CD4-positive, alpha-beta T cell (primary cell): ENCODE data around the gene PSMD11. TPM values are rescaled to one million over a fixed set of nuclear protein-coding genes. Genes with fewer than 3 reads are reported as not detected.

Experiments
- ATAC-seq: fragments of 200-7000 bp; cut with Tn5 transposase; one replicate; pipeline ENCODE4 v1.10.0; 2022; ENCODE audit warnings: mild to moderate bottlenecking; ENCODE audit not compliant: poor library complexity
- CTCF ChIA-PET: fragments of 350-600 bp; sonication (Branson Sonifier 250); formaldehyde crosslinking; loops from one replicate; lab custom pipeline; 2021; ENCODE audit warnings: antibody characterized with exemption, inconsistent platforms; lab: Charles Lee
- POLR2A ChIA-PET: fragments of 350-600 bp; sonication (Branson Sonifier 250); formaldehyde crosslinking; loops from one replicate; lab custom pipeline; 2021; ENCODE audit warnings: antibody characterized with exemption, inconsistent platforms; lab: Charles Lee
- DNase-seq, 14 experiments: peaks; one replicate each; pipeline ENCODE4 v3.0.0-alpha.2; 2013 to 2020; ENCODE audit warnings: mixed read lengths in 2 of 14
- H3K27ac ChIP-seq, 2 donors: one replicate each; pipeline versions ENCODE4 v1.5.1 to v1.7.0; 2013; ENCODE audit warnings: low read length in 2 of 2, low read depth in 1 of 2, mild to moderate bottlenecking in 1 of 2
- H3K27me3 ChIP-seq, 2 experiments: 1 replicate in 1 of 2; 2 replicates in 1 of 2; pipeline versions ENCODE4 v1.6.1 to v1.7.0; 2013; ENCODE audit warnings: low read length in 2 of 2, control low read depth in 1 of 2, mild to moderate bottlenecking in 1 of 2, moderate library complexity in 1 of 2; ENCODE audit not compliant: insufficient read depth in 2 of 2, control insufficient read depth in 1 of 2
- H3K36me3 ChIP-seq: one replicate; pipeline ENCODE4 v1.6.1; 2013; ENCODE audit warnings: low read length, control low read depth; ENCODE audit not compliant: insufficient read depth
- H3K4me1 ChIP-seq: one replicate; pipeline ENCODE4 v1.6.1; 2013; ENCODE audit warnings: low read length, control low read depth; ENCODE audit not compliant: insufficient read depth
- H3K4me3 ChIP-seq: one replicate; pipeline ENCODE4 v1.5.1; 2013; ENCODE audit warnings: mild to moderate bottlenecking, low read length, moderate library complexity
- H3K9me3 ChIP-seq, 2 experiments: 1 replicate in 1 of 2; 2 replicates in 1 of 2; pipeline versions ENCODE4 v1.6.1 to v1.7.0; 2013; ENCODE audit warnings: low read length in 2 of 2, mild to moderate bottlenecking in 2 of 2, control low read depth in 1 of 2, moderate library complexity in 1 of 2; ENCODE audit not compliant: control insufficient read depth in 1 of 2, insufficient read depth in 1 of 2
- H3K27ac Mint-ChIP-seq: one replicate; pipeline ENCODE4 v1.8.0; 2020; ENCODE audit warnings: mixed read lengths
- H3K27me3 Mint-ChIP-seq: one replicate; pipeline ENCODE4 v1.8.0; 2021; ENCODE audit warnings: mixed read lengths
- H3K36me3 Mint-ChIP-seq: one replicate; pipeline ENCODE4 v1.8.0; 2021; ENCODE audit warnings: low read depth, mixed read lengths
- H3K4me1 Mint-ChIP-seq: one replicate; pipeline ENCODE4 v1.8.0; 2021; ENCODE audit warnings: low read depth, mixed read lengths
- H3K4me3 Mint-ChIP-seq: one replicate; pipeline ENCODE4 v1.8.0; 2020; ENCODE audit warnings: mild to moderate bottlenecking, mixed read lengths
- H3K9me3 Mint-ChIP-seq: one replicate; pipeline ENCODE4 v1.8.0; 2020; ENCODE audit warnings: mixed read lengths
- intact Hi-C, 2 experiments: fragments of 100-400 bp; cut with DNase I in 1 of 2; cut with micrococcal nuclease in 1 of 2; formaldehyde crosslinking; loops; one replicate each; pipeline versions ENCODE4 v1.15.1 to v1.9.0; 2023 to 2025; cut with DNase I, micrococcal nuclease
- total RNA-seq, 174 experiments: library from RNA in 2 of 174; stranded (reverse) in 2 of 174; gene quantifications; one replicate each; pipeline ENCODE4 v1.2.3 and lab custom pipeline; 2021 to 2026
- TF ChIP-seq, protein P1 (sequence below): fragments of 200-600 bp; IDR thresholded peaks from one replicate; pipeline ENCODE4 v1.8.0; 2022; ENCODE audit warnings: antibody characterized with exemption, mild to moderate bottlenecking

Gene PSMD11
- total RNA-seq, 2 experiments from 2014 or later = 67.6 to 68.7 TPM

DNA sequence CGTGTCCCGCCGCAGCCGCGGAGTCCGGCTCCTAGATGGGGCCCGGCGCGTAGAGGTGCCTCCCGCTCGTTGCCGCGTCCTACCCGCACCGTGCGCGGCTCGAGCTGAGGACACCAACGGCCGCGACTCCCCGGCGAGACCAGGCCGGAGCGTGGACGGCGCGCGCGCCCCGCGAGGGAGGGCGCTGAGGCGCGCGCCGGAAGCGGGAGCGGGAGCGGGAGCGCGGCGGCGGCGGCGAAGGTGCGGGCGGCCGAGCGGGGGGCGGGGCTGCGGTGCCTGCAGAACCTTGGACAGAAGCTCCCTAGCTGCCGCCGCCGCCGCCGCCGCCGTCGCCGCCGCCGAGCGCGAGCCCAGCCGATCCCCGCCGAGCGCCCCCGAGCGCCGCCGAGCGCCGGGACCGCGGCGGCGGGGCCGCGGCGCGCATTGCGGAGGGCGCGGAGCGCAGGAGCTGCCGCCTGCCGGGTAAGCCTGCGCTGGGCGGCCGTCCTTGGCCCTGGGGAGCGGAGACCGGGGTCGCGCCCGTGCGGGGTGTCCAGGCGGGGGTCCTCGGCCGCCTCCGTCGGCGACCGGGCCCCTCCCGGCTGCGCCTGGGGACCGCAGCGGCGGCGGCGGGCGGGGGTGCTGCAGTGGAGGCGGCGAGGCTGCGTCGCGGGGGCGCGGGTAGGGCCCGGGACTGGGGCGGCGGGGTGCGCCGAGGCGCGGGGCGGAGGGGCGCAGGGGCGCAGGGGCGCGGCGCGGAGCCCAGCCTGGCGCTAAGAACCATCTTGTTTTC, 42.6 kb downstream of the PSMD11 start, which contains the start of gene CDK5R1:
TSS of gene CDK5R1 (plus strand) at position 293 of the 772 bp plus-strand sequence. CDS start 628 bp downstream, outside the sequence.
- Mint-ChIP-seq H3K9me3 (no peaks in the 10 kb centered on the region), H3K4me3 (peak within 1 kb of the TSS; percentile 90), H3K36me3 (peaks cover 40% of the 10 kb centered on the region), H3K27ac (peak within 1 kb of the TSS; percentile 95), H3K27me3 (no peaks in the 10 kb centered on the region), H3K4me1 (peaks cover 61% of the 10 kb centered on the region)
- CTCF ChIA-PET = interaction anchor here (0.8 to 3.3 kb wide), 8 partner anchors 25 to 172 kb away, joined by 3 to 21 read pairs (median 6); partner anchors contain the start of gene PSMD11
- POLR2A ChIA-PET = interaction anchor here (0.7 to 8.1 kb wide), 20 partner anchors 9 to 390 kb away, joined by 3 to 152 read pairs (median 4); partner anchors contain the start of genes C17orf75, MYO1D and PSMD11
- TF ChIP-seq, protein P1, sequence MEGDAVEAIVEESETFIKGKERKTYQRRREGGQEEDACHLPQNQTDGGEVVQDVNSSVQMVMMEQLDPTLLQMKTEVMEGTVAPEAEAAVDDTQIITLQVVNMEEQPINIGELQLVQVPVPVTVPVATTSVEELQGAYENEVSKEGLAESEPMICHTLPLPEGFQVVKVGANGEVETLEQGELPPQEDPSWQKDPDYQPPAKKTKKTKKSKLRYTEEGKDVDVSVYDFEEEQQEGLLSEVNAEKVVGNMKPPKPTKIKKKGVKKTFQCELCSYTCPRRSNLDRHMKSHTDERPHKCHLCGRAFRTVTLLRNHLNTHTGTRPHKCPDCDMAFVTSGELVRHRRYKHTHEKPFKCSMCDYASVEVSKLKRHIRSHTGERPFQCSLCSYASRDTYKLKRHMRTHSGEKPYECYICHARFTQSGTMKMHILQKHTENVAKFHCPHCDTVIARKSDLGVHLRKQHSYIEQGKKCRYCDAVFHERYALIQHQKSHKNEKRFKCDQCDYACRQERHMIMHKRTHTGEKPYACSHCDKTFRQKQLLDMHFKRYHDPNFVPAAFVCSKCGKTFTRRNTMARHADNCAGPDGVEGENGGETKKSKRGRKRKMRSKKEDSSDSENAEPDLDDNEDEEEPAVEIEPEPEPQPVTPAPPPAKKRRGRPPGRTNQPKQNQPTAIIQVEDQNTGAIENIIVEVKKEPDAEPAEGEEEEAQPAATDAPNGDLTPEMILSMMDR = no peak
- DNase-seq (peak; percentile 55 to 93 (median 74)), ATAC-seq (peak; percentile 73)
- H3K36me3 ChIP-seq = peaks cover 25% of the 10 kb centered on the region
- H3K27me3 ChIP-seq = no peaks in the 10 kb centered on the region
- intact Hi-C loops = loop anchor here (10.0 kb wide), 1 partner anchor 388 kb away; the partner anchor contains the start of gene MYO1D (in 2 of the 2)
- H3K4me3 ChIP-seq = peak within 1 kb of the TSS; percentile 75
- peaks cover 49% of the 10 kb centered on the region for H3K4me1 ChIP-seq
- no peaks in the 10 kb centered on the region for H3K9me3 ChIP-seq
- peak within 1 kb of the TSS; percentile 21 to 35 for H3K27ac ChIP-seq

DNA sequence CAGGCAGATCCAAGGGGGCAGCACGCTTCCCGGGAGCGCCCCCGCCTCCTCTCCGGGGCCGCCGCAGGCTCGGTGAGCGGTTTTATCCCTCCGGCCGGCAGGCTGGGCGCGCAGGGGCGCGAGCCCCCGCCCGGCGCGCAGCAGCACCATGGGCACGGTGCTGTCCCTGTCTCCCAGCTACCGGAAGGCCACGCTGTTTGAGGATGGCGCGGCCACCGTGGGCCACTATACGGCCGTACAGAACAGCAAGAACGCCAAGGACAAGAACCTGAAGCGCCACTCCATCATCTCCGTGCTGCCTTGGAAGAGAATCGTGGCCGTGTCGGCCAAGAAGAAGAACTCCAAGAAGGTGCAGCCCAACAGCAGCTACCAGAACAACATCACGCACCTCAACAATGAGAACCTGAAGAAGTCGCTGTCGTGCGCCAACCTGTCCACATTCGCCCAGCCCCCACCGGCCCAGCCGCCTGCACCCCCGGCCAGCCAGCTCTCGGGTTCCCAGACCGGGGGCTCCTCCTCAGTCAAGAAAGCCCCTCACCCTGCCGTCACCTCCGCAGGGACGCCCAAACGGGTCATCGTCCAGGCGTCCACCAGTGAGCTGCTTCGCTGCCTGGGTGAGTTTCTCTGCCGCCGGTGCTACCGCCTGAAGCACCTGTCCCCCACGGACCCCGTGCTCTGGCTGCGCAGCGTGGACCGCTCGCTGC, 43.3 kb downstream of the PSMD11 start:
- Mint-ChIP-seq H3K36me3 (peaks cover 38% of the 10 kb centered on the region), H3K4me1 (peaks cover 69% of the 10 kb centered on the region), H3K27me3 (no peaks in the 10 kb centered on the region), H3K27ac (peak overlapping the region; percentile 95), H3K4me3 (peak overlapping the region; percentile 89), H3K9me3 (no peaks in the 10 kb centered on the region)
- intact Hi-C loops = loop anchor here (2.0 to 10.0 kb wide), 2 partner anchors 15 to 387 kb away; partner anchors contain the start of gene MYO1D (in 2 of the 2)
- ChIA-PET POLR2A (interaction anchor here (0.8 to 8.1 kb wide), 17 partner anchors 8 to 146 kb away, joined by 3 to 152 read pairs (median 6); partner anchors contain the start of genes C17orf75 and PSMD11), CTCF (interaction anchor here (0.8 to 3.3 kb wide), 6 partner anchors 26 to 171 kb away, joined by 3 to 21 read pairs (median 6); partner anchors contain the start of gene PSMD11)
- ATAC-seq = no peak
- H3K9me3 ChIP-seq = no peaks in the 10 kb centered on the region
- H3K27ac ChIP-seq = peak overlapping the region in 1 of 2 donors; percentile 35
- peaks cover 19% of the 10 kb centered on the region for H3K36me3 ChIP-seq
- DNase-seq = peak in 7 of 14 experiments; percentile 23 to 60 (median 40)
- H3K4me3 ChIP-seq = peak overlapping the region; percentile 75
- TF ChIP-seq, protein P1 = no peak
- H3K27me3 ChIP-seq = no peaks in the 10 kb centered on the region
- H3K4me1 ChIP-seq = peaks cover 56% of the 10 kb centered on the region

DNA sequence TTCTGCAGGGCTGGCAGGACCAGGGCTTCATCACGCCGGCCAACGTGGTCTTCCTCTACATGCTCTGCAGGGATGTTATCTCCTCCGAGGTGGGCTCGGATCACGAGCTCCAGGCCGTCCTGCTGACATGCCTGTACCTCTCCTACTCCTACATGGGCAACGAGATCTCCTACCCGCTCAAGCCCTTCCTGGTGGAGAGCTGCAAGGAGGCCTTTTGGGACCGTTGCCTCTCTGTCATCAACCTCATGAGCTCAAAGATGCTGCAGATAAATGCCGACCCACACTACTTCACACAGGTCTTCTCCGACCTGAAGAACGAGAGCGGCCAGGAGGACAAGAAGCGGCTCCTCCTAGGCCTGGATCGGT, 43.9 kb downstream of the PSMD11 start:
- Mint-ChIP-seq H3K4me3 (peak overlapping the region; percentile 89), H3K36me3 (peaks cover 38% of the 10 kb centered on the region), H3K4me1 (peaks cover 74% of the 10 kb centered on the region), H3K27ac (peak overlapping the region; percentile 95), H3K9me3 (no peaks in the 10 kb centered on the region), H3K27me3 (no peaks in the 10 kb centered on the region)
- intact Hi-C loops = loop anchor here (2.0 to 10.0 kb wide), 2 partner anchors 15 to 387 kb away; partner anchors contain the start of gene MYO1D (in 2 of the 2)
- DNase-seq = no peak
- H3K27me3 ChIP-seq = no peaks in the 10 kb centered on the region
- ChIA-PET POLR2A (interaction anchor here (0.9 to 8.1 kb wide), 9 partner anchors 10 to 120 kb away, joined by 3 to 152 read pairs (median 16); no protein-coding TSS in a partner anchor), CTCF (interaction anchor here (3.3 kb wide), 1 partner anchor 36 kb away, joined by 12 read pairs; no protein-coding TSS in a partner anchor)
- H3K9me3 ChIP-seq = no peaks in the 10 kb centered on the region
- TF ChIP-seq, protein P1 = no peak
- peaks cover 14% of the 10 kb centered on the region for H3K36me3 ChIP-seq
- ATAC-seq = no peak
- H3K4me1 ChIP-seq = peaks cover 61% of the 10 kb centered on the region
- H3K27ac ChIP-seq = peak overlapping the region in 1 of 2 donors; percentile 21
- H3K4me3 ChIP-seq = peak overlapping the region; percentile 75
